HEK293T (cell line): ENCODE measurements around the gene CUBN.

ENCODE experiments used
- BHLHE40 ChIP-seq: fragments of 450-650 bp; IDR thresholded peaks from 2 replicates; pipeline ENCODE4 v1.6.1; 2016; ENCODE audit warnings: mild to moderate bottlenecking, moderate library complexity, borderline replicate concordance
- FOXK2 ChIP-seq: fragments of 450-650 bp; IDR thresholded peaks from 2 replicates; pipeline ENCODE4 v1.6.1; 2016; ENCODE audit warnings: mild to moderate bottlenecking
- SP1 ChIP-seq: fragments of 450-650 bp; IDR thresholded peaks from 2 replicates; pipeline ENCODE4 v1.6.1; 2017
- SUZ12 ChIP-seq: fragments of 450-650 bp; IDR thresholded peaks from 2 replicates; pipeline ENCODE4 v1.6.1; 2016; ENCODE audit warnings: mild to moderate bottlenecking
- TARDBP ChIP-seq: fragments of 450-650 bp; IDR thresholded peaks from 2 replicates; pipeline ENCODE4 v1.6.1; 2016

- TF ChIP-seq SP1 (no peak), BHLHE40 (no peak), SUZ12 (no peak), TARDBP (no peak), FOXK2 (no peak)
Observed at GRCh38 chr10:16902606-16903005, 227.0 kb downstream of the CUBN start.
